Ishikawa (cell line): ENCODE measurements around the gene SLC38A10.

Experiments
- CEBPB ChIP-seq: IDR thresholded peaks from 2 replicates; pipeline ENCODE4 v1.6.1; 2012
- CREB1 ChIP-seq: IDR thresholded peaks from 2 replicates; pipeline ENCODE4 v1.6.1; 2012; ENCODE audit warnings: low read depth
- EGR1 ChIP-seq: IDR thresholded peaks from 2 replicates; pipeline ENCODE4 v1.6.1; 2012
- EP300 ChIP-seq: IDR thresholded peaks from 2 replicates; pipeline ENCODE4 v1.6.1; 2012; ENCODE audit warnings: borderline replicate concordance
- FOXM1 ChIP-seq: IDR thresholded peaks from 2 replicates; pipeline ENCODE4 v1.6.1; 2012; ENCODE audit warnings: low read depth, borderline replicate concordance
- NFIC ChIP-seq: IDR thresholded peaks from 2 replicates; pipeline ENCODE4 v1.6.1; 2012
- RAD21 ChIP-seq: IDR thresholded peaks from 2 replicates; pipeline ENCODE4 v1.6.1; 2012; ENCODE audit warnings: low read depth
- TAF1 ChIP-seq: IDR thresholded peaks from 2 replicates; pipeline ENCODE4 v1.6.1; 2012; ENCODE audit warnings: low read depth, mild to moderate bottlenecking
- TCF12 ChIP-seq: IDR thresholded peaks from 2 replicates; pipeline ENCODE4 v1.6.1; 2012; ENCODE audit warnings: low read depth
- TEAD4 ChIP-seq: IDR thresholded peaks from 2 replicates; pipeline ENCODE4 v1.6.1; 2012
- YY1 ChIP-seq: IDR thresholded peaks from 2 replicates; pipeline ENCODE4 v1.6.1; 2012; ENCODE audit warnings: low read depth
- ZBTB7A ChIP-seq: IDR thresholded peaks from 2 replicates; pipeline ENCODE4 v1.6.1; 2012; ENCODE audit warnings: low read depth
- TF ChIP-seq, protein P1 (sequence below): IDR thresholded peaks from 2 replicates; pipeline ENCODE4 v1.6.1; 2012
- TF ChIP-seq, protein P2 (sequence below): IDR thresholded peaks from 2 replicates; pipeline ENCODE4 v1.6.1; 2012
- TF ChIP-seq, protein P3 (sequence below): IDR thresholded peaks from 2 replicates; pipeline ENCODE4 v1.6.1; 2012; ENCODE audit warnings: low read depth, mild to moderate bottlenecking

Gene SLC38A10

DNA sequence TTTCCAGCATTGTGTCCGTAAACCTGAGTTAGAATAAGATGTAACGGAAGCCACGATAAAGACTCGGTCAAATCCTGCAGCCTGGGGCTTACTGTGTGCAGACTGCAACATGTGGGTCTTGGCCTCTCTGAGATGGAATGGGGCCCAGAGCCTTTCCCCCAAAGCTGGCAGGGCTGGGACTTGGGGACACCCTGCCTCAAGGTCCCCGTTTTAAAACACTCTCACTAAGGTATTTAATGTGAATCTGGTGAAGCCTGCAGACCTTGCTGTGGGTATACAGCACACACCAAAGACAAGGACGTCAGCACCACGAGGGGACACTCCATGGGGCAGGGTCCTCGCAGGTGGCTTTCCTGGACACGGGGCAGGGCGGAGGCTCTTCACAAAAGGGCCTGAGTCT, 53.9 kb downstream of the SLC38A10 start:
- no peak for TF ChIP-seq TAF1
- no peak for TF ChIP-seq NFIC
- TF ChIP-seq EGR1 = no peak
- no peak for TF ChIP-seq CREB1
- TF ChIP-seq FOXM1 = no peak
- TF ChIP-seq TCF12 = no peak
- TF ChIP-seq, protein P1, sequence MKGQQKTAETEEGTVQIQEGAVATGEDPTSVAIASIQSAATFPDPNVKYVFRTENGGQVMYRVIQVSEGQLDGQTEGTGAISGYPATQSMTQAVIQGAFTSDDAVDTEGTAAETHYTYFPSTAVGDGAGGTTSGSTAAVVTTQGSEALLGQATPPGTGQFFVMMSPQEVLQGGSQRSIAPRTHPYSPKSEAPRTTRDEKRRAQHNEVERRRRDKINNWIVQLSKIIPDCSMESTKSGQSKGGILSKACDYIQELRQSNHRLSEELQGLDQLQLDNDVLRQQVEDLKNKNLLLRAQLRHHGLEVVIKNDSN = no peak
- no peak for TF ChIP-seq RAD21
- no peak for TF ChIP-seq CEBPB
- TF ChIP-seq, protein P2, sequence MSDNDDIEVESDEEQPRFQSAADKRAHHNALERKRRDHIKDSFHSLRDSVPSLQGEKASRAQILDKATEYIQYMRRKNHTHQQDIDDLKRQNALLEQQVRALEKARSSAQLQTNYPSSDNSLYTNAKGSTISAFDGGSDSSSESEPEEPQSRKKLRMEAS = no peak
- TF ChIP-seq EP300 = no peak
- TF ChIP-seq, protein P3, sequence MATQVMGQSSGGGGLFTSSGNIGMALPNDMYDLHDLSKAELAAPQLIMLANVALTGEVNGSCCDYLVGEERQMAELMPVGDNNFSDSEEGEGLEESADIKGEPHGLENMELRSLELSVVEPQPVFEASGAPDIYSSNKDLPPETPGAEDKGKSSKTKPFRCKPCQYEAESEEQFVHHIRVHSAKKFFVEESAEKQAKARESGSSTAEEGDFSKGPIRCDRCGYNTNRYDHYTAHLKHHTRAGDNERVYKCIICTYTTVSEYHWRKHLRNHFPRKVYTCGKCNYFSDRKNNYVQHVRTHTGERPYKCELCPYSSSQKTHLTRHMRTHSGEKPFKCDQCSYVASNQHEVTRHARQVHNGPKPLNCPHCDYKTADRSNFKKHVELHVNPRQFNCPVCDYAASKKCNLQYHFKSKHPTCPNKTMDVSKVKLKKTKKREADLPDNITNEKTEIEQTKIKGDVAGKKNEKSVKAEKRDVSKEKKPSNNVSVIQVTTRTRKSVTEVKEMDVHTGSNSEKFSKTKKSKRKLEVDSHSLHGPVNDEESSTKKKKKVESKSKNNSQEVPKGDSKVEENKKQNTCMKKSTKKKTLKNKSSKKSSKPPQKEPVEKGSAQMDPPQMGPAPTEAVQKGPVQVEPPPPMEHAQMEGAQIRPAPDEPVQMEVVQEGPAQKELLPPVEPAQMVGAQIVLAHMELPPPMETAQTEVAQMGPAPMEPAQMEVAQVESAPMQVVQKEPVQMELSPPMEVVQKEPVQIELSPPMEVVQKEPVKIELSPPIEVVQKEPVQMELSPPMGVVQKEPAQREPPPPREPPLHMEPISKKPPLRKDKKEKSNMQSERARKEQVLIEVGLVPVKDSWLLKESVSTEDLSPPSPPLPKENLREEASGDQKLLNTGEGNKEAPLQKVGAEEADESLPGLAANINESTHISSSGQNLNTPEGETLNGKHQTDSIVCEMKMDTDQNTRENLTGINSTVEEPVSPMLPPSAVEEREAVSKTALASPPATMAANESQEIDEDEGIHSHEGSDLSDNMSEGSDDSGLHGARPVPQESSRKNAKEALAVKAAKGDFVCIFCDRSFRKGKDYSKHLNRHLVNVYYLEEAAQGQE = no peak

DNA sequence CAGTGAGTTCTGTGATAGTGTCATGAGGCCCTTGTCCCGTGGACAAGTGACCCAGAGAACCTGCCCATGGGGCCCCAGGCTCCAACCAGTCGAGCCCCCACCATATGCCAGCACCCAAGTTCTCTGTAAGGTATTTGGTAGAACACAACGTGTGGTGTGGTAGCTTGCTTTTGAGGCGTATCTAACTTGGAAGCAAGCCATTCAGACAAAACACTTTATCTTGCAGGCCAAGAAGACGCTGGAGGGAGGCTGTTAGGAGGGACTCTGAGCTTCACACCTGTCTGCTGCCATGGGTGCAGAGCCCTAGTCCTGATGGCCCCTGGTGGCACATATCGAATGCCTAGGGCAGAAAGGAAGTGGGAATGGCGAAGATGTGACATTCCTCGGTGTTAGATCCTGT, 54.3 kb downstream of the SLC38A10 start:
- TF ChIP-seq, protein P3 = no peak
- TF ChIP-seq FOXM1 (no peak), TAF1 (no peak), TEAD4 (no peak), EP300 (no peak), EGR1 (no peak), YY1 (no peak), CREB1 (no peak), NFIC (no peak), CEBPB (no peak)
- TF ChIP-seq, protein P1 = no peak
- TF ChIP-seq, protein P2 = no peak

DNA sequence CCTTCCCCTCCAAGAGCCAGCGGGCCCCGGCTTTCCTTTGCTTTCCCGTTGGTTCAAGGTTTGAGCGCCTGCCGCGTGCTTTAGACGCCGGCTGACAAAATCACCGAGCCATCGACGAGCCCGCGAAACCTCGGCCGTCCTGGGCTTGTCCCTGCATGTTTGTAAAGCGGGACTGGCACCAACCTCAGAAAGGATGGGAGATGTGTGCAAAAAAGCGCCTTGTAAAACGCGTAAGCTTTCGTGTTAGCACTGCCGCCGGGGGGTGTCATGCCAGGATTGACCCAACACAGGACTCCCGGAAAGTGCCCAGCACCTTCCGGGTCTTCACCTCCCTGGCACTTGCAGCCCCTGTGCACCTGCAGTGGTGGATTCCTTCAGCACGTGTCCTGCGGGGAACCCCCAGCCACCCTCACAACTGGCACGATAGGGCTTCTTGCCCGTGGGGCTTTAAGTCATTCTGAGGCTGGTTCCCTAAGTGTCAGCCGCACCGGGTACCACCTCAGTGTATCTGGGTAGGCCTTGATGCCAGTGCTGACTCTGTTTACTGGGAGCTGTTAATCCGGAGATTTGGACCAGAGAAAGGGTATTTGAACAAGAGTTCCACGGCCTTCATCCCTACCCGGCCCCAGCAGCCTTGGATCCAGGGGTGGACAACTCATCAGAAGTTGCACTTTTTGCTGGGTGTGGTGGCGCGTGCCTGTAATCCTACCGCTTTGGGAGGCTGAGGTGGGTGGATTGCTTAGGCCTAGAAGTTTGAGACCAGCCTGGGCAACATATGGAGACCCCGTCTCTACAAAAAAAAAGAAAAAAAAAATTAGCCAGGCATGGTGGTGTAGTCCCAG, 55.2 kb downstream of the SLC38A10 start:
- TF ChIP-seq FOXM1 (no peak), TCF12 (no peak), RAD21 (no peak), ZBTB7A (peak; percentile 49; the same call in 1 of the 2 replicates), YY1 (no peak), CREB1 (no peak), EP300 (no peak), CEBPB (no peak), EGR1 (no peak)
- TF ChIP-seq, protein P2 = peak; percentile 37; the same call in 1 of the 2 replicates
- TF ChIP-seq, protein P1 = no peak

DNA sequence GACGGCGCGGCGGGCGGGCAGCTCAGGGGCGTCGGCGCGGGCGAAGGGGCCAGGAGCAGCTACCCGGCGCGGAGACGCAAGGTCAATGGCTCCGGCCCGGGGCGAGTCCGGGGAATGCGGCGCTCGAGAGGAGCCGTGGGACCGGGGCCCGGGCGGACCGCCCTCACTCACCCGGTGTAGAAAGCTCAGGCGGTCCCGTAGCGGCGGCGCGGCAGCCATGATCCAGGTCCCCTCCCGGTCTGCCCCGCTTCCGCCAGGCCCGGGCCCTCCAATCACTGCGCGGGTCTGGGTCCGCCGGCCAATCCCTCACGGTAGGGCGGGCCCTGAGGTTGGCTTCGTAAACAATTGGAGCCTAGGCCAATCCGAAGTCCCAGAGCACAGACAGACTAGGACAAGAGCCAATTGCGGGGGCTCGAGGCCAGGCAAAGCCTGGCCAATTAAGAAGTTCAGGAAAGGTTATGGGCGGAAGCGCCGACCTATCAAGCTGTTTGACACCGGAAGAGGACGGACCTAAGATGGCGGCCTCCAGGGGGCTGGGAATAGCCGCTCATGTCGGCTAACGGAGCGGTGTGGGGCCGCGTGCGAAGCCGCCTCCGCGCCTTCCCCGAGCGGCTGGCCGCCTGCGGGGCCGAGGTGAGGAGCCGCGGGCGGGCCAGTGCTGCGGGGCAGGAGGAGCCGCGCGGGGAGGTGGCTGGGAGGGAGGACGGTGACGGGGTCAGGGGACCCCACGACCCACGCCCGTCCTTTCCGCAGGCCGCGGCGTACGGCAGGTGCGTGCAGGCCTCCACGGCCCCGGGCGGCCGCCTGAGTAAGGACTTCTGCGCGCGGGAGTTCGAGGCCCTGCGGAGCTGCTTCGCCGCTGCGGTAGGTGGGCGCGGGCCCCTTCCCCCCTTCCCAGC, 56.0 kb downstream of the SLC38A10 start, which contains the start of the genes NDUFAF8 and TEPSIN:
Gene NDUFAF8, plus strand, starts transcription at position 504 of the 899 bp plus-strand sequence. Its CDS starts 46 bp downstream, at position 550.
Gene TEPSIN, minus strand, starts transcription at position 241 of the 899 bp plus-strand sequence. Its CDS starts 22 bp downstream, at position 219.
- TF ChIP-seq TEAD4 (no peak), EP300 (no peak), FOXM1 (peak; percentile 38; the same call in 1 of the 2 replicates), YY1 (peak; percentile 93), EGR1 (no peak; the same call in 1 of the 2 replicates), TCF12 (peak; percentile 28; the same call in 1 of the 2 replicates), TAF1 (peak; percentile 44; the same call in 1 of the 2 replicates), ZBTB7A (peak; percentile 70; the same call in 1 of the 2 replicates), CREB1 (peak; percentile 36; the same call in 1 of the 2 replicates), NFIC (no peak), CEBPB (no peak), RAD21 (no peak)
- TF ChIP-seq, protein P2 = peak; percentile 64
- TF ChIP-seq, protein P1 = no peak
- TF ChIP-seq, protein P3 = no peak
